GM18526 (cell line): ENCODE results near the gene TPI1.

Experiments
- POLR2A ChIP-seq: IDR thresholded peaks from 3 replicates; pipeline ENCODE4 v1.6.1; 2011; ENCODE audit not compliant: insufficient read length; ENCODE audit errors: extremely low read depth

TPI1 gene

GRCh38 chr12:6826125-6826733, 41.1 kb upstream of the TPI1 start:
- TF ChIP-seq POLR2A, result no peak

GRCh38 chr12:6826734-6827436, 40.4 kb upstream of the TPI1 start:
- no peak for TF ChIP-seq POLR2A

- TF ChIP-seq POLR2A, result no peak
These were observed 39.9 kb upstream of the TPI1 start for GRCh38 chr12:6827437-6827911.

- no peak for TF ChIP-seq POLR2A
These were observed 39.1 kb upstream of the TPI1 start, which contains the start of gene P3H3 for GRCh38 chr12:6827982-6828780. Gene P3H3 (plus strand): TSS chr12:6828407. CDS start chr12:6828441, 34 bp downstream.

GRCh38 chr12:6828781-6829535, 38.4 kb upstream of the TPI1 start:
- TF ChIP-seq POLR2A, result no peak

GRCh38 chr12:6829536-6830220, 37.7 kb upstream of the TPI1 start:
- TF ChIP-seq POLR2A, result no peak

- TF ChIP-seq POLR2A, result no peak
These were observed 36.9 kb upstream of the TPI1 start for GRCh38 chr12:6830286-6830890.

- TF ChIP-seq POLR2A, result no peak
These were observed 36.3 kb upstream of the TPI1 start for GRCh38 chr12:6830999-6831398.

- no peak for TF ChIP-seq POLR2A
These were observed 35.8 kb upstream of the TPI1 start for GRCh38 chr12:6831450-6831995.

GRCh38 chr12:6832125-6832524, 35.2 kb upstream of the TPI1 start:
- TF ChIP-seq POLR2A, result no peak

GRCh38 chr12:6833189-6833890, 34.0 kb upstream of the TPI1 start:
- no peak for TF ChIP-seq POLR2A

GRCh38 chr12:6834254-6834653, 33.1 kb upstream of the TPI1 start:
- TF ChIP-seq POLR2A, result no peak

- no peak for TF ChIP-seq POLR2A
These were observed 32.5 kb upstream of the TPI1 start for GRCh38 chr12:6834873-6835272.
